Measurements from ENCODE around the gene ATP2C2. TPM values are rescaled to one million over a fixed set of nuclear protein-coding genes. Genes with fewer than 3 reads are reported as not detected.

ATP2C2 gene
- total and polyA plus RNA-seq, 9 of the 15 experiments (the other 6 are each of a cell fraction or from before 2014, with no cell fraction given): 0.75 TPM; not detected in 8

GRCh38 chr16:84423416-84423837 lies 55.1 kb downstream of the ATP2C2 start (continued):
- no peak for TF ChIP-seq HEY1 (CRISPR knock-in tag; IDR thresholded peaks at IDR 0.05; ENCODE audit: borderline replicate concordance)
- TF ChIP-seq ZNF589 (CRISPR knock-in tag; IDR thresholded peaks at IDR 0.05; ENCODE audit: low read depth): 0 out of 2 replicates have a peak, but pooled peaks have one; percentile 22
- no peak for TF ChIP-seq CBX8 (IDR thresholded peaks at IDR 0.05; ENCODE audit: borderline replicate concordance, extremely low read depth, low read depth, low read length, poor library complexity, severe bottlenecking)
- TF ChIP-seq PHF8 (IDR thresholded peaks at IDR 0.05; ENCODE audit: borderline replicate concordance, low read length): peak; percentile 19; the same call in 1 of the 2 replicates
- no peak for TF ChIP-seq RBBP5 (IDR thresholded peaks at IDR 0.05; ENCODE audit: borderline replicate concordance, insufficient read depth, low read length, poor library complexity, severe bottlenecking)
- peak; percentile 77; the same call in 1 of the 2 replicates for TF ChIP-seq ZKSCAN8 (CRISPR knock-in tag; IDR thresholded peaks at IDR 0.05)
- no peak for TF ChIP-seq CBFB (CRISPR knock-in tag; IDR thresholded peaks at IDR 0.05)
- no peak for TF ChIP-seq EZH2 (IDR thresholded peaks at IDR 0.05; ENCODE audit: borderline replicate concordance, low read depth, low read length)
- TF ChIP-seq HNRNPK (IDR thresholded peaks at IDR 0.05; ENCODE audit: low read depth, low read length, poor library complexity, severe bottlenecking): no peak
- no peak for TF ChIP-seq STAT5B (CRISPR knock-in tag; IDR thresholded peaks at IDR 0.05)
- TF ChIP-seq TFAM (CRISPR knock-in tag; conservative IDR thresholded peaks at IDR 0.05): no peak
- peak; percentile 52 for TF ChIP-seq CBFA2T2 (conservative IDR thresholded peaks at IDR 0.05)
- no peak for TF ChIP-seq PML (IDR thresholded peaks at IDR 0.05; ENCODE audit: low read length)
- TF ChIP-seq ZBTB9 (CRISPR knock-in tag; IDR thresholded peaks at IDR 0.05): peak; percentile 74
- peak; percentile 82 for TF ChIP-seq PHF20 (IDR thresholded peaks at IDR 0.05; ENCODE audit: partially characterized antibody)
- no peak for TF ChIP-seq LEF1 (IDR thresholded peaks at IDR 0.05)
- TF ChIP-seq RBFOX2 (IDR thresholded peaks at IDR 0.05; ENCODE audit: low read depth, low read length): no peak
- TF ChIP-seq YY1 (IDR thresholded peaks at IDR 0.05; ENCODE audit: borderline replicate concordance in 1 of 3, control insufficient read depth in 1 of 3, extremely low read depth in 1 of 3, insufficient read depth in 3 of 3, insufficient read length in 1 of 3, insufficient replicate concordance in 2 of 3, low read depth in 1 of 3, low read length in 2 of 3): peak; percentile 51 to 95 (median 75)
- no peak for TF ChIP-seq UBTF (IDR thresholded peaks at IDR 0.05; ENCODE audit: borderline replicate concordance in 1 of 2, low read depth in 2 of 2, low read length in 2 of 2)
- TF ChIP-seq ZNF133 (CRISPR knock-in tag; IDR thresholded peaks at IDR 0.05): no peak
- TF ChIP-seq IRF9 (tag; IDR thresholded peaks at IDR 0.05): peak; percentile 6; the same call in 1 of the 2 replicates
- TF ChIP-seq GABPB2 (CRISPR knock-in tag; conservative IDR thresholded peaks at IDR 0.05): no peak

All from K562 (cell line).